ENCODE measurements around the gene TCF15.
"Not testable (repeated sequence)": the region's sequence is repeated elsewhere in the genome, so short reads cannot be mapped to it uniquely, and the experiment has no call there.

TCF15 gene

DNA sequence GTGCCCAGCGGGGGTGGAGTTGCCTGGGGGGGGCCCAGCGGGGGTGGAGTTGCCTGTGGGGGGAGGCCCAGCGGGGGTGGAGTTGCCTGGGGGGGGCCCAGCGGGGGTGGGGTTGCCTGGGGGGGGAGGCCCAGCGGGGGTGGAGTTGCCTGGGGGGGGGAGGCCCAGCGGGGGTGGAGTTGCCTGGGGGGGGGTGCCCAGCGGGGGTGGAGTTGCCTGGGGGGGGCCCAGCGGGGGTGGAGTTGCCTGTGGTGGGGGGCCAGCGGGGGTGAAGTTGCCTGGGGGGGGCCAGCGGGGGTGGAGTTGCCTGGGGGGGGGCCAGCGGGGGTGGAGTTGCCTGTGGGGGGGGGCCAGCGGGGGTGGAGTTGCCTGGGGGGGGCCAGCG, 31.9 kb upstream of the TCF15 start:
- DNase-seq, result not testable (repeated sequence)

DNA sequence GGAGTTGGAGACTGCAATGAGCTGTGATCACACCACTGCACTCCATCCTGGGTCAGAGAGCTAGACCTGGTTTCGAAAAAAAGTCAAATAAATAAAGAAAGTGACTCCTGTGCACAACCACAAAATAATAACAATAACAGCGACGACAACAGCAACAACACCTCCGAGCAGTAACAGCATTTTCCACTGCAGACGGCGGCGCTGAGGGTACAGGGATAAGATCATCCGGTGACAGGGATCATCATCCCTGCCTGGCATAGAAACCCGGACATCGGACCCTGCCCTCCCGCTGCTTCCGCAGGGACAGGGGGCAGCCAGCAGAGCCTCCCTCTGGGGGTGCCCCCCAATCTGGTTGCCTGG, 31.4 kb upstream of the TCF15 start:
- DNase-seq, result no peak

DNA sequence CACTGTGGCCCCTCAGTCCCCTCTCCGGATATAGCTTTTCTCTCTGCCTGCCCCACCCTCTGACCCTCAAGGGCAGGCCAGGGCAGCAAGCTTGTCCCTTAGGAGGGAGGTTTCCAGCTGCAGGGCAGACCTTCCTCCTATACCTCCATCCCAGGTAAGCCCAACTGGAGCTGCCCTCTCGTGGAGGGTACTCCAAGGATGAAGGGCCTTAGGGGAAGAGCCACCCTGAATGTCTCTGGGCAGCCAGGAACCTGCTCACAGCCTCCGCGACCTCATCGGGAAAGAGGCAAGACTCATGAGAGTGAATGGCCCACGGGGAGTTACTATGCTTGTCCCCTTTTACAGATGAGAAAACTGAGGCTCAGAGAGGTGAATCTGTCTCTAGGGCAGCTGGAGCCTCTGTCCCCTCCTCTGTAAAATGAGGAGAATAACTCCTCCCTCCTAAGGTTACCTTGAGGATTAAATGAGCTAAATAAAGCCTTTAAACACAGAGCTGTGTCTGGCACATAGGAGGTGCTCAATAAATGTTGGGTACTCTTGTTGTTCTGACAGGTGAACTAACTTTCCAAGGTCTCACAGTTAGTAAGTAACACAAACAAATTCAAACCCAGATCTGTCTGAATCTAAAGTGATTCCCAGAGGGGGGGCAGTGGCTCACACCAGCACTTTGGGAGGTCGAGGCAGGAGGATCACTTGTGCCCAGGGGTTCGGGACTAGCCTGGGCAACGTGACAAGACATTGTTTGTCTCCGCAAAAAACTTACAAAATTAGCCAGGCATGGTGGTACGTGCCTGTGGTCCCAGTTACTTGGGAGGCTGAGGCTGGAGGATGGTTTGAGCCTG, 30.8 kb upstream of the TCF15 start:
- DNase-seq, result no peak

DNA sequence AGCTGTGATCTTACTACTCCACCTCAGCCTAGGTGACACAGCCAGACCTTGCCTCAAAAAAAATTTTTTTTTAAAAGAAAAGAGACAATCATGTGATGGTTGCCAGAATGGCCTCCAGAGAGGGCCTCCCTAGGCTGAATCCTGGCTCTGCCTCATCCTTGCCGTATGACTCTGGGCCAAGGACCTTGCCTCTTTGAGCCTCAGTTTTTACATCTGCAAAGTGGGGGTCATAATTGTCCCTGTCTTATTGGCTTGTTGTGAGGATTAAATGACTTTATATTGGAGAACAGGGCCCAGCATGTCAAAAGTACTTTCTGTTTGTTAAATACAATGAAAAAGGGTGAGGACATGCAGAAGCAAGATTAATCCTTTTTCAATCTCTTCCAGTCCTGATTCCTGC, 28.5 kb upstream of the TCF15 start:
- no peak for DNase-seq

DNA sequence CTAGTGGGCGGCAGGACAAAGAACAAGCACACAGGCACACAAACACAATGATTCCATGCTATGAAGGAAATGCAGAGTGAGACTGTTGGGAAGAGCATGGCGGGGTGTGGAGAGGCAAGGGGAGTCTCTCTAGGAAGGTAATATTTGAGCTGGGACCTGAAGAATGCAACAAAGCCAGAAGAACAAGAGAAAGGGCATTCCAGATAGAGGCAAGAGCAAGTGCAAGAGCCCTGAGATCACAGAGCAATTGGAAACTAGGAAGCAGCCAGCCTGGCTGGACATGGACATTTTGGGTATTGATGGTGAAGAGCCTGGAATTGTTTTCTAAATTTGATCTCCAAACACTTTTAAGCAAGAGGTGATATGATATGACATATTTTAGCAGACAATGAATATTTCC, 27.4 kb upstream of the TCF15 start:
- no peak for DNase-seq

DNA sequence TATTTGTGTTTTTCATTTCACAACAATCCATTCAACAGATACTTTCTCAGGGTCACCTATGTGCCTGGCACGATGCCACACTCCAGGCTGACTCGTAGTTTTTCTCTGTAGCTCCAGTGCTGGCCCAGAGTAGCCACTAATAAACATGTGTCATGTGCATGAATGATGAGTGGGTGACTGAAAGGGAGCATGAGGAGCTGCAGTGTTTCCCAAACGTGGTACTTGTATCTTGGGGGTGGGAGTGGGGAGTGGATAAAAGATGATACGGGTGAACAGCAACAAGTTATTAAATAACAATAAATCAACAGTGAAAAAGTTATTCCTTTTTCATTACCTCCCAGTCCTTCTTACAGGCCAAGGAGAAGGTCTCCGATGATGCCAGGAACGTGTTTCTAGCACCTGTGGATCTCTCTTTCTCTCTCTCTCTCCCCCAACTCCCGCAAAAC, 25.8 kb upstream of the TCF15 start:
- no peak for DNase-seq

GRCh38 chr20:635028-635892, 25.2 kb upstream of the TCF15 start:
- DNase-seq, result no peak

DNA sequence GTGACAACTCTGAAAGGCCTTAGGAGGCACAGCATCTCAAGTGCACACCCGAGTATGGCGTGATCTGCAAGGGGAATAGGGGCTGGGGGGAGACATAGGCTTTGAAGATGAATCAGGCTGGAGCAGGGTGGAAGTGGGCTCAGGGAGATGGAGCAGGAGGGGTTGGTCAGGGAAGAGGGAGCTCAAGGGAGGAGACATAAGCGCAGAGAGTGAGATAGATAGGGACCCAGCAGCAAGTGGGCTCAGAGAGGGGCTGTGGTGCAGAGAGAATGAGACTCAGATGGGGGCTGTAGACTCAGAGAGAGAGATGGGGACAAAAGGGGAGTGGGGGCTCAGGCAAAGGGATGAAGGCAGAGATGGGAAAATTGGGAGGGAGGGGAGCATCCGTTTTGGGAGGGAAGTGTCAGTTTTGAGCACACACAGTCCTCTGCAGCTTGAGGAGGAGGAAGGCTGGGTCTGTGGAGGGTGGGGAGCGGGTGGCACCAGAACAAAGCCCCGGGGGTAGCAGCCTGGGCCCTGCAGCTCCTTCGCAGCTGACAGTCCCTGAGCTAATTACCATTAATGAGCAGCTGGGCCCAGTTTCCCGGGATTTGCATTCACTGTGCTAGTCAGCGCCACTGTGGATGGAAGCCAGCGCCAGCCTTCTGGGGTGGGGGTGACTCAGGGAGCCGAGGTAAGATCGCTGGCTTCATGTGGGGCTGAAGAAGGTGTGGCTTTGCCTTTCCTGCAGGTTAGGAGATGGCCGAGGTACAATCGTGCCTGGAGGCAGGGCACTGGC, 24.2 kb upstream of the TCF15 start:
- peak in 2 of 3 experiments; percentile 41 to 69 for DNase-seq

- DNase-seq, result no peak
Observed at GRCh38 chr20:631101-631500, 21.0 kb upstream of the TCF15 start.

DNA sequence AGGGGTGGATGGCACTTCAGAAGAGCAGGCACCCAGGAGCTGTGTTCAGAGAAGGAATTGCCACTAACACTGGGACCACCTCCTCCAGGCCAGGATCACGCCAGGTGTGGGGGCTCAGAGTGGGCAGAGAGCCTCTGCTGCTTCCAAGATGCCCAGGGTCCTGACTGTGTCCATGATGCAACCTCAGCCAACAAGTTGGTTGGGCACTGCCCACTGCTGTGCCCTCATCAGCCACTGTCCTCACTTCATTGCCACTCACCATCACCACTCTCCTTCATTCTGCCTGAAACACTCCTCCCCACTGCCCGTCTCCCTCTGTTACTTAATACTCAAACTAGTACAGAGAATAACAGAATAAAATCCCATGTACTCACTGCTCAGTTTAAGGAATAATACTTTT, 16.5 kb upstream of the TCF15 start:
- no peak for DNase-seq

GRCh38 chr20:625360-625932, 15.3 kb upstream of the TCF15 start:
- DNase-seq, result no peak

DNA sequence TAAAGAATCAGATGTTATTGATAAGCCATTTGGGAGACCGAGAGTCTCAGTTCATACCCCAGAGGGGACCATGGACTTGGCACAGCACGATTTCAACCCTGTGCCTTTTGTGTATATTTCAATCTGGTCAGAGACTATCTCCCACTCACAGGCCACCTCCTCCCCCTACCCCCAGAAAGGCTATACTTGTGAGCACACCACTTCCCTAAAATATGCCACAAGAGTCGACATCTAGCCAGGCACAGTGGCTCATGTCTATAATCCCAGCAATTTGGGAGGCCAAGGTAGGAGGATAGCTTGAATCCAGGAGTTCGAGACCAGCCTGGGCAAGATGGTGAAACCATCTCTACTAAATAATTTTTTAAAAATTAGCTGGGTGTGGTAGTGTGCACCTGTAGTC, 13.6 kb upstream of the TCF15 start:
- DNase-seq, result no peak

DNA sequence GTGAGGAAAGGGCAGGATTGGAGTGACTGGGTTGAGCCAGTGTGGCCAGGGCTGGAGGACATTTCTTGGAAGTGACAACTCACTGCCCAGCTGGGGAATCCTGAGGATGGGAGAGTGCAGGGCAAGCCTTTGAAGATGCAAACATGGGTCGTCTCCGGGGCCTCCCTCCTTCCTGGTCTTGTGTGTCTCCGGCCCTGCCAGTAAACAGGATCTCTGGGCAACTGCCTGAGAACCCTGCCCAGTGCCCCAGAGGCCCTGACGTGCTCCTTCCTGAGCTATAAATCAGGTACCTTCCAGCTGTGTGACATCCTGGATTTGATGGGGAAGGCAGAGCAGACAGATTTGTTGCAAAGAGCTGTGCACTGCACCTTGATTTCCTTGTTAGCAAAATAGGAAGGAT, 12.9 kb upstream of the TCF15 start:
- no peak for DNase-seq

DNA sequence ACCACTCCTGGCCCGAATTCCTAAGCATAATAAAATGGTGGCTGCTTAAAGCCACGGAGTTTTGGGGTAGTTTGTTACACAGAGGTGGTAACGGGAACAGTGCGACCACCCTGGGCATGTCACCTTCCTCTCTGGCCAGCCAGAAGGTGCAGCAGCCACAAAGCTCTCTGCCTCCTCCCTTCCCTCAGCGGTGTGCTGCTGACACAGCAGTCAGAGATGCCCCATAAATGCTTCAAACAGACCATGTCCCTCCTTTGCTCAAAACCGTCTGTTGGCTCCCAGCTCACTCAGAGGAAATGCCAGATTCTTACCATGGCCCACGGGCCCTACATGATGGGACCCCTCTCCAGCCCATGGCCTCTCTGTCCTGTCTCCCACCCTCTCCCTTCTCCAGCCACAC, 12.1 kb upstream of the TCF15 start:
- no peak for DNase-seq

GRCh38 chr20:621125-621756, 11.1 kb upstream of the TCF15 start:
- no peak for DNase-seq

DNA sequence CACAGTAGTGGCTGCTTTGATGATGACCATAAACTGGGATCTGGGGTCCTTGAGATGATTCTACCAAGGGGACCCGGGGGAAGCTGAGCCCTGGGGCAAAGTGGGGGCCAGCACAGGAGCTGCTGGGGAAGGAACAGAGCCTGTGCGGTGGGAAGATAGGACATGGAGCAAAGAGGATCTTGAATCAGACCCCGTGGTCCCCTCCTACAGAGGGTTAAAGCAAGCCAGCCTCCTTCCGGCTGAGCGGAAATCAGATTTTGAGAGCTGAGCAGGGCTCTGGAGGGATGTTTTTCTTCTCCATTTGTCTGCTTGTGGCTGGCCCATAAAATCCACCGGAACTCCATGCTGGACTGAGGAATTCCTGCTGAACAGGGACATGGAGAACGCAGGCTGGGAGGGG, 10.1 kb upstream of the TCF15 start:
- DNase-seq, result no peak

- no peak for DNase-seq
Observed at GRCh38 chr20:618980-619379, 8.9 kb upstream of the TCF15 start.

- no peak for DNase-seq
Observed at GRCh38 chr20:617934-618690, 8.0 kb upstream of the TCF15 start.

DNA sequence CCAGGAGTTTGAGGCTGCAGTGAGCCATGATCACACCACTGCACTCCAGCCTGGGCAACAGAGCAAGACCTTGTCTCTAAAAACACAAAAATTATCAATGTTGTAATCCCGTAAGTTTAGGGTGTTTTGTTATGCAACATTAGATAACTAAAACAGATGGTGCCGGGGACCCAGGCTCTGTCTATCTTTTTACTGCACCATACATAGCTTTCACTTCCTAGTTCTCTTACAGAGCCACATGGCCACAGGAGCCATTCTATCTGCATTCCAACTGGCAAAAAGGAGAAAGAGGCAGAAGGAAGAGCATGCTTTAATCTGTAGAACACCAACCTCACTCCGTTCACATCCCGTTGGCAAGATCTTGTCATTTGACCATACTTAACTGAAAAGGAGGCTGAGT, 5.4 kb upstream of the TCF15 start:
- no peak for DNase-seq

- DNase-seq, result no peak
Observed at GRCh38 chr20:611843-612185, 1.7 kb upstream of the TCF15 start.

- DNase-seq, result no peak
Observed at GRCh38 chr20:611047-611842, 1.1 kb upstream of the TCF15 start.

All from NCI-H1417 (cell line).